GM18505 (cell line): ENCODE measurements around the gene MAGI3.
"Not testable (repeated sequence)": the region's sequence is repeated elsewhere in the genome, so short reads cannot be mapped to it uniquely, and the experiment has no call there.

Experiments
- ATAC-seq: cut with Tn5 transposase; IDR thresholded peaks from one replicate; pipeline ENCODE4 v1.9.1; 2021; ENCODE audit not compliant: unreplicated experiment
- POLR2A ChIP-seq: IDR thresholded peaks from 4 replicates; pipeline ENCODE4 v1.6.1; 2011; ENCODE audit warnings: borderline replicate concordance; ENCODE audit not compliant: insufficient read depth, insufficient read length; ENCODE audit errors: extremely low read depth

The MAGI3 gene

DNA sequence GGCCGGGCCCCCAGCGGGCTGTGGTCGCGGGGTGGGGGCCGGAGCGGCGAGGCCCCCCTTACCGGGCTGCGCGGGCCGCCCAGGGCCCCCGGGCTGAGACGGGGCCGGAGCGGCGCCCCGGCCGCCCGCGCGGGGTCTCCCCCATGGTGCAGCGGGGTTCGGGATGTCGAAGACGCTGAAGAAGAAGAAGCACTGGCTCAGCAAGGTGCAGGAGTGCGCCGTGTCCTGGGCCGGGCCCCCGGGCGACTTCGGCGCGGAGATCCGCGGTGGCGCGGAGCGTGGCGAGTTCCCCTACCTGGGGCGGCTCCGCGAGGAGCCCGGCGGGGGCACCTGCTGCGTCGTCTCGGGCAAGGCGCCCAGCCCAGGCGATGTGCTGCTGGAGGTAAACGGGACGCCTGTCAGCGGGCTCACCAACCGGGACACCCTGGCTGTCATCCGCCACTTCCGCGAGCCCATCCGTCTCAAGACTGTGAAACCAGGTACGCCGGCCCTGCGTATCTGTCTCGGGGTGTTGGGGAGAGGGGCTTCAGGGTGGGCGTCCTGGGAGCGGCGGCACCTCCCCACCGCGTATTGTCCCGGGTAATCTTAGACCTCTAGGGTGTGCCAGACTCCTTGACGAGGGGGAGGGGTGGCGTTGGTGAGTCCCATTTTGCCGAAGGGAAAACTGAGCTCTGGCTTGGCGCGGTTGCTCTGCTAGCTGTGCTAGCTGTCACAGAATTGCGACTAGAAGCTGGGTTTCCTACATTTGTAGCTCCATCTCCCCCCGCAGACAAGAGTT, 745 bp downstream of the MAGI3 start:
- no peak for ATAC-seq
- TF ChIP-seq POLR2A, result no peak

DNA sequence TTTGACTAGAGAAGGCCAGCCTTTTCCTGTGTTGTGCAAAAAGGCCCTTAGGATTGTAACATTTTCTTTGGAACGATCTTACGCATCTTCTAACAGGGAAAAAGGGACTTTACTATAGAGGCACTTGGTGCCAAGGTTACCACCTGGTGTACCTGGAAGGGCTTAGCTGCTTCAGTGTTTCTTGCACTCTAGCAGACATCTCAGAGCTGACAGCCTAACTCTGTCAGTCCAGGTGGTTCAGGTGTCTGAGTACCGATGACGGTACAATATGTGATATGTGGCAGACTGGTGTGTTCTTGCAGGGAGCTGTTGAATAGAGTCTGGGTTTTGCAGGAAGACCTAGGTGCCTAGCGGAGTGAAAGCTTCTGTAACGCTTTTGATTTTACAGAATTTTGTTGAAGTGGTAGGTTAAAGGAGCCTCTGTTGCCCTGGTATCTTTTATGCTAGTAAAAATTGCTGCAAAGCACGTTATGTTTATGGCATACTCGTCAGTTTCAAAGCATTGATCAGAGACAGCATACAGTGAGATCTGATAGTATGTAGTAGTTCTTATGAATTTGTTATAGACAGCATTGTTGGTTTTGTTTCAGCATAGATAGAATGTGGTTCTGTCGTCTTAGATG, 1.4 kb downstream of the MAGI3 start:
- ATAC-seq, result no peak
- no peak for TF ChIP-seq POLR2A

DNA sequence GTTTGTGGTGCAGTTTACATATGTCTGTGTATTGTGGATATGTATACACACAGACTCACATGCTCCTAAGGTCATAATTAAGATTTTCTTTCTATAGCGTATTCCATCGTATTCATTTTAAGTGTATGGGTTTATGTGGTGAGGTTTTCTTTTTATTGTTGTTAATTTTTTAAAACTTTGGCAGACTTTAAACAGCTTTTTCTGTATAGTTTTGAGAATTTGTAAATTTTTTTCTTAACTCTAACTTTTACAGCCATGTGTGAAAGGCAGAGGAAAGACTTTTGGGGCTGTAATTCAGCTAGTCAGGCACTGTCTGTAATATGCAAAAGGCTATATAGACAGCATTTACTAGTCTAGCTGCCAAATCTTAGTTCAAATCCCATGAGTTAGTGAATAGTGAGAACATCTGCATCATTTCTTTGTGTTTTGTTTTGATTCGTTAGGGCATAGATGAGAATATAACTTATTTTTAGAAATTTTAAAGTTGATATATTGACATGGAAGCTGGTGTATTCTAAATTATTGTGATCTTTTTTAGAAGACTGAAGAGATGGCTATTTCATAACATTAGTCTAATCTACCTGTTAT, 2.3 kb downstream of the MAGI3 start:
- no peak for ATAC-seq
- TF ChIP-seq POLR2A, result no peak

DNA sequence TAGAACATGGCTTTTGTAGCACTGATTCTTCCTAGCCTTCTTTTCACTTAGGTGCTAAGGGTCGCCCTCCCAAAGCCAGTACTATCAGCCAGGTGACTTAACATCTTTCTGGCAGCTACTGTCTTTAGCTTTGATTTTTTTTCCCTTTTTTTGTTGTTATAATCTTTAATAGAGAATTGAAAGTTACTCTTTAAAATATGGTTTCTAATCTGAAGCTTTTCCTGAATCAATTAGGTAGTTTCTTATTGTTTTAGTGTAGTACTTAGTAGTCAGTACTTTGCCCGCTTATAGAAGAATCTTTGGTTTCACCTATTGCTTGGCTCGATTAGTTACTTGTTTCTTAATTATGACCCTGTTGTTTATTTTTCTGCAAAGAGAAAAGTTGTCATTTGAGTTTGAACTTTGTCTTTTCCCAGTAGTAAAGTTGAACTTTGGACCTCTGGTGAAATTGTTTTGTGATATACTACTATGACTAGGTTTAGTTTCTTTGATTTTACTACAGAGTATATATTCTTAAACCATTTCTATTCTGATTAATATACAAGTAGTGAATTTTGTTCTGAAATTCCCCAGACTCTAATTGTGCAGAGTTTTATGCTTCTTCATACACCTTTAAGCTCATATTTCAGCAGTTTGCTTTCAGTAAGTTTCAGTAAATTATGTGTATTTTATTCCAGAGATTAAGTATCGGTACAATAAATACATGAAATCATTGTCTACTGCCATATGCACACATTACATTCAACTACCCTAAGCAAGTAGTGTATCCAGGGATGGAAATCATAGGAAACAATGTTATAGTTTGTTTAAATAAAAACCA, 3.9 kb downstream of the MAGI3 start:
- TF ChIP-seq POLR2A, result no peak
- ATAC-seq, result no peak

DNA sequence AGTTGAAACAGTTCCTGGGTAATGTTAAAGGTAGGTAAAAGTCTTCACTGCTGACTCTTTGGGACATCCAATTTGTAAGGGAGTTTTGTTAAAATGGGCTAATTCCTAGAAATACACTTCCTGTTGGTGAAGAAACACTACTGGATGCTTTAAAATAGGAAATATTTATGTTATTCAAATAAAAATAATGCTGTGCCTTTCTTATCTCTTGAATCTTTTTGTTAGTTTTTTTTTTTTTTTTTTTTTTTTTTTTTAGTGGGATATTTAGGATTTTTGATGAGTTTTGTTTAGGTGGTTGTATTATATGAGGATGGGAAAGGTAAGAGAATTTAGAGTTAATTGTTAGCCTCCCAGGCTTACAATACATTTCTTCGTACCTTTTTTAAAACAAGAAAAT, 4.5 kb downstream of the MAGI3 start:
- no peak for ATAC-seq
- no peak for TF ChIP-seq POLR2A

DNA sequence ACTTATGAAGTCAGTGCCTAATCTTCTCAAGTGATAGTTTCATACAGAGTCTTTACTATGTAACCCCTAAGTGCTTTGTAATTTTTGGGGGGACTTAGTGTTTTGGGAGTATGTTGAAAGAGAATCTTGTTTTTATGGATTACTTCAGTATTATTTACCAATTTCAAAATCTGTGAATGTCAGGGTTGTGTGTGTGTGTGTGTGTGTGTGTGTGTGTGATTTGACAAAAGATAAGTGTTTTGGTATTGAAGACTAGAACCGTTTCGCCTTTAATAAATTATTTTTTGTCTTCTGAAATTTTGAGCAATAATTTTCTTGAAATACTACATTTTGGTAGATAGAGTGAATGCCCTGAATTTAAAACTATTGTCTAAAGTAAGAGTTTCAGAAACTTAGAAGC, 5.8 kb downstream of the MAGI3 start:
- ATAC-seq, result no peak

DNA sequence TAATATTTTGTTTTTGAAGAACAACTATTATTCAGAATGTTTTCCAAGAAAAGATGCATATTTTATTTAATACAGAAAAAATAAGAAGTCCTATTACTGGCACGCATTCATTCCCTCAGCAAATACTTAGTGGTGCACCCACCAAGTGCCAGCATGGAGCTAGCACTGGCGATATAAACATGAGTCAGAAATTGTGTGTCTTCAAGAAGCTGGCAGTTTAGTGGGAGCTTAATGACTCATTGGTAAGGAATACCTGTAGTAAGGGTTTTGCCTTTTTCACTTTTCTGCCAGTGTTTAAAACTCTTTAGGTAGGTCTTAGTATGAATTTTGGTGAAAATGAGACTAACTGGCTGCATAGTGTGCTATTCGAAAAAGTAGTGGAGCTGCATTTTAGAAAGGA, 6.3 kb downstream of the MAGI3 start:
- TF ChIP-seq POLR2A, result no peak

More for the DNA sequence above, 5.8 kb downstream of the MAGI3 start:
- no peak for TF ChIP-seq POLR2A

DNA sequence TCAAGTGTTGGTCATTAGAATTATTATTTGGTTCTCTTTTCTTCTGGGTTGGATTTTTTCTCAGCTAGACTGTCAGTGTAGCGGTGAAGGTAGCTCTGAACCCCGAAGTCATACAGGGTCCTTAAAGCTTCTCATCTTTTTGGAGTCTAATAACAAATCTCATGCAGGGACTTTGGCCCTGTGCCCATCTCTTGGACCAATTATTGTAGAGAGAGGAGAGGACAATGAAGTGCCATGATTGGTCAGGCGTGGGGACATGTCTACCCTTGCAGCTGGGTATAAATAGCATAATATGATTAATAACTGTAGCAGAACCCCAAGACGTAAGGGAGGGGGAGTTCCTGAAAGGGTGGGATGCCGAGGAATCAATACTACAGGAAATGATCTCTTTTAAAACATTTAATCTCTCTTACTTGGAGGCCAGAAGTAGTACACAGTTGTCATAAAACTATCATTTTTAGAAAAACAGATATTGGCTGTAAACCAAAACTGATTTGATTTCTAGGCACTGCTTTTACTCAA, 8.8 kb downstream of the MAGI3 start:
- ATAC-seq, result no peak
- TF ChIP-seq POLR2A, result no peak

More for the DNA sequence above, 6.3 kb downstream of the MAGI3 start:
- ATAC-seq, result no peak

DNA sequence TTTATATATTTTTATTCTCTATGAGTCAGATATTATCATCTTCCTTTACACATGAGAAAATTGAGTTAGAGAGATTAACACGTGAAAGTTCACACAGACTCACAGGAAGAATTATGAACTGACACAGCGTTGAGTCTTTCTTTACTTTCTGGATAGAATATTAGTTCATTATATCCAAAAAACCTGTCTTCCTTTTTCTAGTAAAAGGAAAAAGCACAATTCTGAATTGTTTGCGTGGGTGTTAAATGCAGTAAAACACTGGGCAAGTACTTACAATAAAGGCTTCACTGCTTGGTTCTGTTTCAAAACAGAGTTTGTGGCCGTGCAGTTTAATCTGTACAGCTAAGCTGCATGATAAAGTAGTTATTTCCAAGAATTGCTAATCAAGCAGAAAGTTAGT, 10.8 kb downstream of the MAGI3 start:
- ATAC-seq, result no peak
- TF ChIP-seq POLR2A, result no peak

DNA sequence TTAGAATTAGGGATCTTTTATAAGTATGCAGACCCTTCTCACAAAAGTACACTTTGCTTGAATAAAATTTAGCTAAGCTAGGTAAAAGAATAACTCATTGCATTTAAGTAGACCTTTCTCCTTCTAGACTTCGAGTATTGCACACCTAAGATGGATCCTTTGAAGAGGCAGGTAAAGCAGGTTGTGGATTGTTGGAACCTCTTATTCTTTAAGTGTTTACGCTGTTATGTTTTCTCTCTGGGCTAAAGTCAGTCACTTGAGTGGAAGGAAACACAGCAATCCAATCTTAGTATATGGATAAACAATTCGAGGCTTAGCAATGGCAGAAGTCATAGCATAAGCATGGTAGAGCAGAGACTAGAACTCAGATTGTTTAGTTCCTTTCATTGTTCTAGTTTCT, 11.4 kb downstream of the MAGI3 start:
- TF ChIP-seq POLR2A, result no peak
- no peak for ATAC-seq

DNA sequence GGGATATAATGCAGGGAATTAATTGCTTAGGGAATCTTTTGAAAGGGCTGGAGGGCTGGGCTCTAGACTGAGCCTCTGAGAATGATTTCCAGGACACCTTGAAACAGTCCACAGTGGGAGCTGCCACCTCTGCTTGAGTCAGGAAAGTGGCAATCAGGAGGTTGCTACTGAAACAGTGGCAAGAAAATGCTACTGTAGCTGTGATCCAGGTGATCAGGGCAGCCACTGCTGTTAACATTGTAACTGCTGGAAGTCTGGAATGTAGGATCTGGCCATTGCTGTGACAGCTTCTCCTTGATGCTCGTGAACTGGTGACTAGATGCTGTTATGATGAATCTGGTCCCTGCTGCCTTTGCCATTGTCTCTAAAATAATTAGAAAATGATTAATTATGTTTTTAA, 12.8 kb downstream of the MAGI3 start:
- TF ChIP-seq POLR2A, result no peak
- no peak for ATAC-seq

DNA sequence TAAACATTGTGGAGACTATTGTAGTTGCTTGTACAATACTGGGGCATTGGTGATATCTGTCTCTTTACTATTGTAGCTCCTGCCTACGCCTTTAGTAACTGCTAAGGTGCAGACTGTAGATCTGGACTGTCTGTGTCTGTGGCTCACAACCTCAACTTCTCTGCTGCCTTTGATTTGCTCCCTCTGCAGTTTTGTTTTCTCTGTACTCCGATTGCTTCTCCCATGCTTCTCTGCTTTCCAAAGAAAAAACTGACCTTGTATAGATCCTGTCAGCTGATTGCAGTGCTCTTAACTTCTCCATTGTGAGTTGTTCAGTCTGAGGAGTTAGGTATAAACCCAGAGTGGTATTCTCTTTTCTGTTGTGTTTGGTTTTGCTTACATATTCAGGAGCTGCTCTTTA, 15.3 kb downstream of the MAGI3 start:
- no peak for ATAC-seq
- TF ChIP-seq POLR2A, result no peak

DNA sequence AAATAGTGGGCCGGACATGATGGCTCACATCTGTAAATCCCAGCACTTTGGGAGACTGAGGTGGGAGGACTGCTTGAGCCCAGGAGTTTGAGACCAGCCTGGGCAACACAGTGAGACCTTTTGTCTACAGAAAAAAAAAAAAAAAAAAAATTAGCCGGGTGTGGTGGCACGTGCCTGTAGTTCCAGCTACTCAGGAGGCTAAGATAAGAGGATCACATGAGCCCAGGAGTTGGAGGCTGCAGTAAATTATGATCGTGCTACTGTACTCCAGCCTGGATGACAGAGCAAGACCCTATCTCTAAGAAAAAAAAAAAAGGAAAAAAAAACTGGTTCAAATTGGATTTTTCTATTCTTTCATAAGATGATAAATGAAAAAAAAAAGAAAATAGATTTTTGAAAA, 15.8 kb downstream of the MAGI3 start:
- not testable (repeated sequence) for ATAC-seq

DNA sequence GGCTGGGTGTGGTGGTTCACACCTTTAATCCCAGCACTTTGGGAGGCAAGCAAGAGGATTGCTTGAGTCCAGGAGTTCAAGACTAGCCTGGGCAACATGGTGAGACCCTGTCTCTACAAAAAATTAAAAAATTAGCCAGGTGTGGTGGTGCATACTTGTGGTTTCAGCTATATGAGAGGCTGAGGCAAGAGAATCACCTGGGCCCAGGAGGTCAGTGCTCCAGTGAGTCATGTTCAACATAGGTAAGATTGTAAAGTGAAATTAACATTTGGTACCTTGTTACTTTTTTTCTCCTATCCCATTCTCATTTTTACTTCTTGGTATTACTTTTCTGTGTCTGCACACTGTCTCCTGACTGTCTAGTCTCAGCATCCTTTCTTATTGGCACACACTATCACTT, 19.0 kb downstream of the MAGI3 start:
- ATAC-seq, result no peak
- TF ChIP-seq POLR2A, result no peak

DNA sequence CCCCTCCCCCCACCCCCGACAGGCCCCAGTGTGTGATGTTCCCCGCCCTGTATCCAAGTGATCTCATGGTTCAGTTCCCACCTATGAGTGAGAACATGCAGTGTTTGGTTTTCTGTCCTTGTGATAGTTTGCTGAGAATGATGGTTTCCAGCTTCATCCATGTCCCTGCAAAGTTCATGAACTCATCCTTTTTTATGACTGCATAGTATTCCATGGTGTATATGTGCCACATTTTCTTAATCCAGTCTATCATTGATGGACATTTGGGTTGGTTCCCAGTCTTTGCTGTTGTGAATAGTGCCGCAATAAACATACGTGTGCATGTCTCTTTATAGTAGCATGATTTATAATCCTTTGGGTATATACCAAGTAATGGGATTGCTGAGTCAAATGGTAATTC, 21.7 kb downstream of the MAGI3 start:
- ATAC-seq, result not testable (repeated sequence)
